Activated CD4-positive, alpha-beta memory T cell treated with anti-CD3 and anti-CD28 coated beads, Interleukin-2, amount 10 ng/mL, durations not matched to agents 7 days and 5 days (primary cell): ENCODE results near the gene NUP210L. TPM values are rescaled to one million over a fixed set of nuclear protein-coding genes. Genes with fewer than 3 reads are reported as not detected.

Experiments used
- CTCF ChIA-PET: fragments of 350-600 bp; sonication (Branson Sonifier 250); formaldehyde crosslinking; loops from one replicate; lab custom pipeline; 2021; ENCODE audit warnings: antibody characterized with exemption, inconsistent platforms; lab: Charles Lee
- POLR2A ChIA-PET: fragments of 350-600 bp; sonication (Branson Sonifier 250); formaldehyde crosslinking; loops from one replicate; lab custom pipeline; 2021; ENCODE audit warnings: antibody characterized with exemption; lab: Charles Lee
- DNase-seq: peaks from one replicate; pipeline ENCODE4 v3.0.0-alpha.2; 2020
- H3K27ac Mint-ChIP-seq: one replicate; pipeline ENCODE4 v1.8.0; 2021; ENCODE audit warnings: mild to moderate bottlenecking, mixed read lengths
- H3K27me3 Mint-ChIP-seq: one replicate; pipeline ENCODE4 v1.8.0; 2021; ENCODE audit warnings: mixed read lengths
- H3K36me3 Mint-ChIP-seq: one replicate; pipeline ENCODE4 v1.8.0; 2021; ENCODE audit warnings: low read depth, mixed read lengths
- H3K4me1 Mint-ChIP-seq: one replicate; pipeline ENCODE4 v1.8.0; 2021; ENCODE audit warnings: mixed read lengths
- H3K4me3 Mint-ChIP-seq: one replicate; pipeline ENCODE4 v1.8.0; 2021; ENCODE audit warnings: mild to moderate bottlenecking, mixed read lengths
- H3K9me3 Mint-ChIP-seq: one replicate; pipeline ENCODE4 v1.8.0; 2021; ENCODE audit warnings: mixed read lengths
- total RNA-seq, 2 experiments: library from RNA; stranded (reverse); gene quantifications; one replicate each; pipeline ENCODE4 v1.2.3, GENCODE V29; 2021

Gene NUP210L
- under 1 TPM; 0.05 to 0.08 TPM for total RNA-seq

DNA sequence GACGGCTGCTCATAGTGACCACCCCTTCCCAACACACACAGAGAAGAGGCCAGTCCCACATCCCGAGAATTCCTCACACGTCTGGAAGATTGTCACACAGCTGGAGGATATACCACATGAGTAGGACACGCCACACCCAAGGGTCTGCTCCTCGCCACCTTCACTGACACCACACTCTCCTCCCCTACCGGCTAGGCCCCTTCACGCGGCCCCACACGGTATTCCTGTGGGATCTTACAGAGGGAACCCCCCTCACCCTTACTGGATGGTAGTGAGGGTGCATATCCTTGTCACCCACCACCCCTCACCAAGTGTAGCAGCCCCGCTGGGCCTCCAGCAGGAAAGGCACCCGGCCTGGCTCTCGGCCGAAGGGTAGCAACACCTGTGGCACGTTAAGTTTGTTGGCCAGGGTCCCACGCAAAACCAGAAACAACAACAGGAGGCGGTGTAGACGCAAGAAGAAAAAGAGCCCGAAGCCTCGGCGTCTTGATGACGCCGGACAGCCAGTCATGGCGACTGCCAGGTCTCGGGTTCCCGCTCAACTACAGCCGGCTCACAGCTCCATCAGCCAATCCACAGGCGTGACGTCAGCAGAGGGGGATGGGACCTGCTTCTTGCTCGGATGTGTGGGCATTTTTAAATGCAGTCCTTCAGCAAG, at the start of gene NUP210L:
NUP210L (minus strand) TSS at position 540 of the 658 bp plus-strand sequence.
- no peak for DNase-seq
- ChIA-PET CTCF (no interaction called here), POLR2A (interaction anchor here (1.7 to 11.3 kb wide), 2 partner anchors 20 to 66 kb away, joined by 6 to 214 read pairs; partner anchors contain the start of gene UBAP2L)
- Mint-ChIP-seq H3K36me3 (peaks cover 65% of the 10 kb centered on the region), H3K4me3 (no peak within 1 kb of the TSS), H3K27me3 (no peaks in the 10 kb centered on the region), H3K9me3 (peaks cover 3% of the 10 kb centered on the region), H3K27ac (peak within 1 kb of the TSS; percentile 51), H3K4me1 (peaks cover 44% of the 10 kb centered on the region)

DNA sequence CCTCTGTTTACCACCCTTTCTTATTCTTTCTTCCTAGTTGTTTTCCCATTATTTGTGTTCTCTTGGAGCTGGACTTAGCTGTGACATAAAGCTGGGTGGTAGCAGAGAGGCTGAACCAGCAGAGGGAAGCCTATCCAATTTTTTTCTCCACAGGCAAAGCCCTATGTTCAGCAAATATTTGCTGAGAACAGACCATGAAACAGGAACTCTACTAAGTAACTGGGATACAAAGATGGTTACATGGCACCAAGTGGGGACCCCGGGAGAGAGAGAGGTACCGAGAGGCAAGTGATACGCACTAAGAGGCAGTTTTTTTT, 44.6 kb upstream of the NUP210L start:
- CTCF ChIA-PET, result interaction anchor here (0.8 to 2.9 kb wide), 19 partner anchors 9 to 145 kb away, joined by 3 to 19 read pairs (median 4); partner anchors contain the start of genes HAX1 and UBAP2L
- no peak for DNase-seq
- H3K4me3 Mint-ChIP-seq, result no peak overlapping the region
- H3K36me3 Mint-ChIP-seq, result no peaks in the 10 kb centered on the region
- H3K27ac Mint-ChIP-seq, result no peak overlapping the region
- peaks cover 9% of the 10 kb centered on the region for H3K27me3 Mint-ChIP-seq
- H3K4me1 Mint-ChIP-seq, result no peaks in the 10 kb centered on the region
- H3K9me3 Mint-ChIP-seq, result no peaks in the 10 kb centered on the region
- POLR2A ChIA-PET, result interaction anchor here (1.0 to 2.1 kb wide), 7 partner anchors 15 to 135 kb away, joined by 3 to 11 read pairs (median 4); a partner anchor contains a TSS

DNA sequence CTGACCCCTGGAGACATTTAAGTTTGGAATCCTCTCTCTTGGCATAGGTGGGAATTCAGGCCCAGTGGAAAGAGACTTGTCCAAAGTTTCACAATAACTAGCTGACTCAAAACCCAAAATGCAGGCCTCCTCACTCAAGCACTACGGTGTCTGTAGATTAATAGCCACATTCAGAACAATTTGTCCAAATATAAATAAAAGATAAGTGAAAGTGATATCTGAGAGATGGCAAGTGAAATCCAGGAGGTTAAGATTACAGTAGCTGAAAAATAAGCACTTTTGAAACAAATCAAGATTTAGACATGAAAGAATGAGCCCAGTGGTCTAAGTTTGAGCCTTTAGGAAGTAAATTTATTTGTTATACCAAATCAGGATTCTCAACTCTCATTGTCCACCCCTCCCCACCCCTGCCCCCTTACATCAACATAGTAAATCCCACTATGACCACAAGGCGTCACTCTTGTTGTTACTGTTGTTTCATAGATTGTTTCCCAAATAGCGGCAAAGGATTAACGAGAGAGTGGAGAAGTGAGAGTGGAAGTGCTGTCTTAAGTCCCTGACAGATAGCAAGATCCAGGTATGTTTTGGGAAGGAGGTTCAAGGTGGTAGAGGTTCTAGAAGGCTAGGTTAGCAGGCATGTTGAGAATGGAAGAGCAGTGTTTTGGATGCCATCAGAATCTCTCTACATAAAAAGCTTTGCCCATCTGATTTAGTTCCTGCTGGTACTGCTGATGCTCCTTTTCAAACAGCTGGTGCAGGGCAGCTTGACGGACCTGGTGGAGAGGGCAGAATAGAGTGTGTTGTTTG, 44.1 kb upstream of the NUP210L start:
- Mint-ChIP-seq H3K36me3 (no peaks in the 10 kb centered on the region), H3K9me3 (no peaks in the 10 kb centered on the region), H3K4me1 (no peaks in the 10 kb centered on the region), H3K27ac (no peak overlapping the region), H3K4me3 (no peak overlapping the region), H3K27me3 (peaks cover 14% of the 10 kb centered on the region)
- CTCF ChIA-PET, result interaction anchor here (0.6 to 2.9 kb wide), 20 partner anchors 8 to 634 kb away, joined by 3 to 19 read pairs (median 4); partner anchors contain the start of genes HAX1, S100A2 and UBAP2L
- peak; percentile 36 for DNase-seq
- POLR2A ChIA-PET, result interaction anchor here (0.6 to 2.1 kb wide), 10 partner anchors 15 to 576 kb away, joined by 3 to 11 read pairs (median 4); partner anchors contain the start of gene HAX1

DNA sequence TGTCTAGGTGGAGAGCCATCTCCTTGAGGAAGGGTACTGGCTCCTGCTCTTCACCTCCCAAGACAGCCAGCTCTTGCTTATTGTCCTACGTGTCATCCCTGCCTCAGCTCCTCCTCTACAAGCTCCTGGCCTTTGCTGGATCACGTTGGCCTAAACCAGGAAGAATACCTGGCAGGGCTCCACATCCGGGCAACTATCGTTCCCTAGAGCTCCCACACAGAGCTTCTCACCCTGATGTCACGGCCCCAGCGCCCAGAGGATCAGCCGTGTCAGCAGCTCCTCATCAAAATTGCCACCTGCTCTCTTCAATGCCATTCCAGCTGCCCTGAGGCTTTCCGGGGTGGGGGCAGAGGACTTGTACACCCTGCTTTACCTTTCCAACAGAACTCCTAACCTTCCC, 38.9 kb upstream of the NUP210L start:
- ChIA-PET CTCF (interaction anchor here (0.6 to 1.3 kb wide), 2 partner anchors 142 to 353 kb away, joined by 3 read pairs; no protein-coding TSS in a partner anchor), POLR2A (interaction anchor here (0.7 kb wide), 1 partner anchor 11 kb away, joined by 3 read pairs; no protein-coding TSS in a partner anchor)
- no peak overlapping the region for H3K4me3 Mint-ChIP-seq
- no peak overlapping the region for H3K27ac Mint-ChIP-seq
- H3K4me1 Mint-ChIP-seq, result no peaks in the 10 kb centered on the region
- peaks cover 48% of the 10 kb centered on the region for H3K27me3 Mint-ChIP-seq
- no peaks in the 10 kb centered on the region for H3K9me3 Mint-ChIP-seq
- no peak for DNase-seq
- H3K36me3 Mint-ChIP-seq, result no peaks in the 10 kb centered on the region

DNA sequence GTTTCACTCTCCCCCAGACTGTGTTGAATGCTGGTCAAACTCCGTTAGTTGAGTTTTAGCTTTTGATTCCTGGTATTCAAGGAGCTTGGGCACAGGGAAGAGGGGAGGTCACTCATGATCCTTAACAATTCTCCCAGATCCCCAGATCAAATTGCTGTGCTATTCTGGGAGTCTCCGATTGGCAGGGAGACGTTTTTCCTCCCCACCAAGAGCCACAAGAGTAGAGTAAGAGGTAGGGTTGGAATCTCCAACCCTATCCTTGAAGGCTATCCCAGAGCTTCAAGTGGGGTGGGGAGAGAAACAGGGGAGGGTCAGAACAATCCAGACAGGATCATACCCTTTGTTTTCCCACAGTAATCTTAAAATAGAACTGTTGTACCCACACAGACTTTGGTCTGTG, 37.6 kb upstream of the NUP210L start:
- H3K27ac Mint-ChIP-seq, result no peak overlapping the region
- peaks cover 48% of the 10 kb centered on the region for H3K27me3 Mint-ChIP-seq
- H3K36me3 Mint-ChIP-seq, result no peaks in the 10 kb centered on the region
- ChIA-PET CTCF (no interaction called here), POLR2A (no interaction called here)
- DNase-seq, result no peak
- no peak overlapping the region for H3K4me3 Mint-ChIP-seq
- no peaks in the 10 kb centered on the region for H3K4me1 Mint-ChIP-seq
- H3K9me3 Mint-ChIP-seq, result no peaks in the 10 kb centered on the region

DNA sequence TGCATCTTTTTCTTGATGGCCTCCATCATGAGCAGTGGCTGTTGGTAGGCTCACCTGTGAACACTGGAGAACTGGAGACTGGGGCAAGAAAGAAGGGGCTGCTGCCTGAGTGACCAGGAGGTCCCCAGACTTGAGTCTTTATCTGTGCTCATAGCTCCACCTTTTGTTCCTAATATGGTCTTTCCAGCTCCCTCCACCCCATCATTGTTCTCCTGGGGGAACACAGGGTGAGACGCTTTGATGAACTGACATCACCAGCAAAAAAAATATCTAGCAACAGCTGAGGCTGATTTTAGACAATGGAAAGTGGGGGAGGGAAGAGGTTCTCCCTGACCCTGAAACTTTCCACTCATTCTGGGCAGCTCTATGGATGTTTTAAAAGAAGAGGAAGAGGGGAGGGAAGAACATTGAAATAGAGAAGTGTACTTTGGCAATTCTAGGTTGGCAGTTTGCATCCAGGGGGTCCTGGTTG, 37.2 kb upstream of the NUP210L start, which contains the start of gene TPM3:
TPM3 (minus strand) TSS at position 111 of the 472 bp plus-strand sequence; CDS start at position 29, 82 bp downstream.
- H3K4me3 Mint-ChIP-seq, result no peak within 1 kb of the TSS
- peaks cover 48% of the 10 kb centered on the region for H3K27me3 Mint-ChIP-seq
- ChIA-PET CTCF (no interaction called here), POLR2A (no interaction called here)
- no peaks in the 10 kb centered on the region for H3K4me1 Mint-ChIP-seq
- H3K27ac Mint-ChIP-seq, result no peak within 1 kb of the TSS
- DNase-seq, result no peak
- no peaks in the 10 kb centered on the region for H3K36me3 Mint-ChIP-seq
- H3K9me3 Mint-ChIP-seq, result no peaks in the 10 kb centered on the region

DNA sequence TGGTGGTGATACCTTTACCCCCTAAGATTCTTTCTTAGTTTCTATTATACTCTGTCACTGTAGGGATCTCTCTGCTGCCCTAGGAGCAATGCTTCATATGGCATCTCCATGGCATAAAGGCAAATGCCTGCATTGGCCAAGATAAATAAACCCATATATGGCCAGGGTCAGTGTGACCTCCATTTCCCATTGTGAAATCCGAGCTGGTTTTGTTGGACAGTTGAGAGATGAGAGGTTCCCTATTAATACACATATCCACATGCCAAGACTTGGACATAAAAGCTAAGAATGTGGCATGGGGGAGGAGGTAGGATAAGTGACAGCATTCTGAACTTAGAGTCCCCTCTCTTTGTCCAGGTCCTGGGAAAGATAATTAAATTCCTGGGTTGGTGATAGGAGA, 35.7 kb upstream of the NUP210L start:
- H3K27ac Mint-ChIP-seq, result no peak overlapping the region
- DNase-seq, result no peak
- no peaks in the 10 kb centered on the region for H3K36me3 Mint-ChIP-seq
- no peaks in the 10 kb centered on the region for H3K9me3 Mint-ChIP-seq
- CTCF ChIA-PET, result interaction anchor here (0.9 to 1.7 kb wide), 2 partner anchors 8 to 9 kb away, joined by 3 to 5 read pairs; no protein-coding TSS in a partner anchor
- H3K4me3 Mint-ChIP-seq, result no peak overlapping the region
- peaks cover 48% of the 10 kb centered on the region for H3K27me3 Mint-ChIP-seq
- POLR2A ChIA-PET, result interaction anchor here (0.6 kb wide), 2 partner anchors 11 to 31 kb away, joined by 3 read pairs; no protein-coding TSS in a partner anchor
- peaks cover 6% of the 10 kb centered on the region for H3K4me1 Mint-ChIP-seq

DNA sequence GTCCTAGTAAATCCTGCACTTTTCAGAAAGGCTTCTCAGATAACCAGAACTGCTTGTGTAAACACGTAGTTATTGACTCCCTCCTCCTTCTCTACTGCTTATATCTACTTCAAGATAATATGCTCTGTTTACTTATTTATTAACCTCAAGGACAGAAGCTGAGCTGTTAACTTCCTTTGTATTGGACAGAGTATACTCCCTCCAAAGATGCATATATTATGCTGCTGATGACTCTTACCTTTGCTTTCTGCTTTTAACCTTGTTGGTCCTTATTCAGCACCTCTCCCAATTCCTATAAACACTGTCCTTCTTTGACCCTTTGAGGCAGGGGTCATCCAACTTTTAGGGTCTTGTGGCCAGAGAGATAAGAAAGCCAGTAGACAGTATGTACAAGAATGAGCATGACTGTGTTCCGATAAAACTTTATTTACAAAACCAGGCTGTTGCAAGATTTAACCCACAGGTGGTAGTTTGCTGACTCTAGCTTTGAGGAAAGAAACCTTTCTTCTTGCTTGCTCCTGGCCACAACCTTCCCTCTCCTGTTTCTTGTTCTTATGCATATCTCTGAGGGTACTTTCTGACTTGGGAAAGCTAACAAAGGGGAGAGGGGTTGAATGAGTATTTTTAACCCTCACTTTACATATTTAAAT, 32.1 kb upstream of the NUP210L start:
- H3K4me3 Mint-ChIP-seq, result no peak overlapping the region
- POLR2A ChIA-PET, result no interaction called here
- CTCF ChIA-PET, result interaction anchor here (1.3 kb wide), 1 partner anchor 8 kb away, joined by 4 read pairs; no protein-coding TSS in a partner anchor
- H3K27me3 Mint-ChIP-seq, result peaks cover 14% of the 10 kb centered on the region
- H3K4me1 Mint-ChIP-seq, result peaks cover 11% of the 10 kb centered on the region
- DNase-seq, result no peak
- H3K36me3 Mint-ChIP-seq, result peaks cover 11% of the 10 kb centered on the region
- no peaks in the 10 kb centered on the region for H3K9me3 Mint-ChIP-seq
- H3K27ac Mint-ChIP-seq, result no peak overlapping the region

DNA sequence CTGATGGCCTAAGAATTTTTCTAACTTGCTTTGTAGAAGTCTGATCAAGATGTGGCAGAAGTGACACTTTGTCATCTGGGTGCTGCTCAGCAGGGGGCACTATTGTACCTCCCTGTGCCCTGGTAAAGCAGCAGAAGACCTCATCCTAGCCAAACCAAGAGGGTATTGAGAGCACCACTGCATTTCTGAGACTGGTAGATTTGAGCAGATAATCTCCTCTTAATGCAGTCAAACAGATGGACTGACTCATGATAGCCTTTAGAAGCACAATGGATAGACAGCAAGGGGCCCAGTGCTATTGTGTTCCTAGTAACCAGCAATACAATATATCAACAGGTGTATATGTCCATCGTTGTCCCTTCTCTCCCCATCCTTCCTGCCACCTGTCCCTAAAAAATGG, 31.3 kb upstream of the NUP210L start:
- no peak overlapping the region for H3K27ac Mint-ChIP-seq
- peak; percentile 81 for DNase-seq
- peaks cover 19% of the 10 kb centered on the region for H3K36me3 Mint-ChIP-seq
- CTCF ChIA-PET, result interaction anchor here (1.3 kb wide), 1 partner anchor 9 kb away, joined by 4 read pairs; no protein-coding TSS in a partner anchor
- POLR2A ChIA-PET, result no interaction called here
- peaks cover 17% of the 10 kb centered on the region for H3K4me1 Mint-ChIP-seq
- H3K4me3 Mint-ChIP-seq, result no peak overlapping the region
- no peaks in the 10 kb centered on the region for H3K9me3 Mint-ChIP-seq
- peaks cover 6% of the 10 kb centered on the region for H3K27me3 Mint-ChIP-seq

DNA sequence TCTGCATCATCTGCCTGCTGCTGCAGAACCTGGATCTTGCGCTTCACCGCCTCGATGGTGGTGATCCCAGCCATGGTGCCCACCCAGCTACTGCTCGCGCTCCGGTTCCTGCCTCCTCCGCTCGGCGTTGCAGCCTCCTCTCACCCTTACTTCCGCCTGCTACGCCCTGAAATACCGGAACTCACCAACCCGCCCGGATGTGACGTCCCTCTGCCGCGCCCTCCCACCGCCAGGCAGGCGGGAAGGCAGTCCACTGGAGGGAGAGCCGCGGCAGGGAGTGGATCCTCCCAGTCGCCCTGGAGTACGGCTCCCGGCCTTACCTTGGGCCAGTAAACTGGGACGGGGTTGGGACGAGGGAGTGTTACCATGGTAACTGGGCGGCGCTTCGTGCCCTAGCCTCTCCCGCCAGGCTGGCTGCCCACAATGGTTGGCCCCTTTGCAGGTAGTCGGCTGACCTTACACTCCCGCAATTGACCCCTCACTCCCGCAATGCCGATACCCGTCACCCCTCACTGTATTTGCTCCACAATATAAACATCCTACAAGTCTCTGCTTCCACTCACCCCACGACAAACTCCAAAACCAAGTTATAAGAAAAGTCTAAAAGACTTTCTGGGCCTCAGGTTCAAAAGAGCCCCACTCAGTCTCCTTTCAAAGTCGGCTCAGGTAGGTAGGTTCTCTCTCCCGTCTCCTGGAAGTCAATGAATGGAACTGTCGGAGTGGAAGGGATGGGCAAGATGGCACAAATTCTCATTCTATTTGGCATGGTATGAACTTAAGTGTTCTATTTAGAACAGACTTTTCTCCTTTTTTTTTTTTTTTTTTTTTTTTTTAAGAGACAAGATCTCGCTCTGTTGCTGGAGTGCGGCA, 28.4 kb upstream of the NUP210L start:
- Mint-ChIP-seq H3K4me1 (peaks cover 45% of the 10 kb centered on the region), H3K27ac (peak overlapping the region; percentile 99), H3K27me3 (no peaks in the 10 kb centered on the region), H3K4me3 (peak overlapping the region; percentile 99), H3K36me3 (peaks cover 46% of the 10 kb centered on the region), H3K9me3 (no peaks in the 10 kb centered on the region)
- POLR2A ChIA-PET, result interaction anchor here (0.7 to 18.8 kb wide), 18 partner anchors 11 to 549 kb away, joined by 3 to 214 read pairs (median 6); partner anchors contain the start of genes HAX1, NUP210L, RPS27 and UBAP2L
- CTCF ChIA-PET, result interaction anchor here (0.6 to 3.8 kb wide), 7 partner anchors 8 to 296 kb away, joined by 3 to 19 read pairs (median 3); no protein-coding TSS in a partner anchor
- DNase-seq, result peak; percentile 96

DNA sequence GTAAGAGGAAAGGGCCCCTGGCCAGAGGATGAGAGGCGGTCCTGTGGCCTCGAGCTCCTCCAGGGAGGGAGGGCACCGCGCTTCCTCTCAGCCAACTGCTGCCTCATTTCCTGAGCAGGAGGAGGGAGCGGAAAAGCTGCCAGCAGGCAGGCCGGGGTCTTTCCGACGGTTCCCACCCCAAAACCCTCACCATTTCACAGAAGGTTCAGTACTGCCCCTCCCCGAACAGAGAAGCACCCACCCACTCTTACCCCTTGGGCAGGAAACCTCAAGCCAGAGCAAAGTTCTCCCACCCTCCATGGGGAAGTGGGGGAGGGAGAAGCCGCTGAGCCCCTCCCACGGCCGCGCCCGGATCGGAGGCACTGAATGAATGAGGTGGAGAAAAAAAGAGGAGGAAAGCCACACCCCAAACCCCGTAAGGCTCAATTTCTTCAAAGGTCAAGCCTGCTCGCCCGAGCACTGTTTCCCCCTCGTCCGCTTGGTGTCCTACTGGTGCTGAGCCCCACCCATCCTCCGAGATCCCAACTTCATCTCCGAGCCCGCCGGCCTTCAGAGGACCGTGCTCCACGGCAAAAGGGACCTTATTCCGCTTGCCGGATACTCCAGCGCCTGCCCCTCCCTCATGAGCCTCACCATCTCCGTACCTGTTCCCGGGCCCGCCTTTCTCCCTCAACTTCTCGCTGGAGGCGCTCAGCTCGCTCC, 27.6 kb upstream of the NUP210L start:
- ChIA-PET POLR2A (interaction anchor here (0.5 to 18.8 kb wide), 27 partner anchors 11 to 758 kb away, joined by 3 to 214 read pairs (median 4); partner anchors contain the start of genes HAX1, INTS3, JTB and NUP210L), CTCF (interaction anchor here (0.6 to 3.8 kb wide), 8 partner anchors 8 to 401 kb away, joined by 3 to 19 read pairs (median 3); partner anchors contain the start of gene CREB3L4)
- Mint-ChIP-seq H3K4me3 (peak overlapping the region; percentile 99), H3K27me3 (no peaks in the 10 kb centered on the region), H3K4me1 (peaks cover 53% of the 10 kb centered on the region), H3K27ac (peak overlapping the region; percentile 99), H3K9me3 (no peaks in the 10 kb centered on the region), H3K36me3 (peaks cover 53% of the 10 kb centered on the region)
- DNase-seq, result peak; percentile 87
